Progenitor cell of endocrine pancreas (in vitro differentiated cells): ENCODE measurements around the gene ARHGEF4. TPM values are rescaled to one million over a fixed set of nuclear protein-coding genes. Genes with fewer than 3 reads are reported as not detected.

Experiments
- DNase-seq: peaks from one replicate; pipeline ENCODE4 v3.0.0; 2021; ENCODE audit warnings: low spot score; ENCODE audit not compliant: unreplicated experiment
- H3K27ac Mint-ChIP-seq: 2 replicates; pipeline ENCODE4 v1.8.0; 2021; ENCODE audit warnings: mild to moderate bottlenecking, moderate library complexity, mixed read lengths
- H3K27me3 Mint-ChIP-seq: 2 replicates; pipeline ENCODE4 v1.8.0; 2021; ENCODE audit warnings: mixed read lengths
- H3K36me3 Mint-ChIP-seq: 2 replicates; pipeline ENCODE4 v1.8.0; 2022; ENCODE audit warnings: mixed read lengths; ENCODE audit not compliant: insufficient read depth
- H3K4me1 Mint-ChIP-seq: 2 replicates; pipeline ENCODE4 v1.8.0; 2021; ENCODE audit warnings: low read depth, mixed read lengths
- H3K4me3 Mint-ChIP-seq: 2 replicates; pipeline ENCODE4 v1.8.0; 2021; ENCODE audit warnings: low read depth, mild to moderate bottlenecking, moderate library complexity, mixed read lengths
- H3K9me3 Mint-ChIP-seq: 2 replicates; pipeline ENCODE4 v1.8.0; 2021; ENCODE audit warnings: low read depth, mixed read lengths
- CTCF ChIP-seq: fragments of 200-600 bp; sonication (generic); IDR thresholded peaks from one replicate; pipeline ENCODE4 v1.5.0; 2021; ENCODE audit warnings: antibody characterized with exemption, mild to moderate bottlenecking; ENCODE audit not compliant: unreplicated experiment
- total RNA-seq: library from RNA; stranded (reverse); gene quantifications from 2 replicates; pipeline ENCODE4 v1.2.1, GENCODE V29; 2021

ARHGEF4 gene
- total RNA-seq, 1 donor from 2014 or later: 5.6 TPM

GRCh38 chr2:130826821-130827501 lies 9.8 kb upstream of the ARHGEF4 start:
- Mint-ChIP-seq H3K4me1 (no peaks in the 10 kb centered on the region), H3K27ac (no peak overlapping the region)
- DNase-seq: no peak

GRCh38 chr2:130827502-130828251 lies 9.0 kb upstream of the ARHGEF4 start:
- no peak for DNase-seq
- Mint-ChIP-seq H3K9me3 (no peaks in the 10 kb centered on the region), H3K27me3 (peaks cover 9% of the 10 kb centered on the region), H3K4me3 (no peak overlapping the region), H3K36me3 (no peaks in the 10 kb centered on the region), H3K4me1 (no peaks in the 10 kb centered on the region), H3K27ac (no peak overlapping the region)
- TF ChIP-seq CTCF: no peak

More at GRCh38 chr2:130826821-130827501, 9.8 kb upstream of the ARHGEF4 start:
- no peaks in the 10 kb centered on the region for H3K9me3 Mint-ChIP-seq
- TF ChIP-seq CTCF: no peak
- no peaks in the 10 kb centered on the region for H3K36me3 Mint-ChIP-seq
- no peak overlapping the region for H3K4me3 Mint-ChIP-seq
- H3K27me3 Mint-ChIP-seq: peaks cover 3% of the 10 kb centered on the region

GRCh38 chr2:130828461-130828860 lies 8.3 kb upstream of the ARHGEF4 start:
- H3K9me3 Mint-ChIP-seq: no peaks in the 10 kb centered on the region
- no peaks in the 10 kb centered on the region for H3K4me1 Mint-ChIP-seq
- H3K27me3 Mint-ChIP-seq: peaks cover 17% of the 10 kb centered on the region
- no peak for DNase-seq
- H3K36me3 Mint-ChIP-seq: no peaks in the 10 kb centered on the region
- no peak overlapping the region for H3K4me3 Mint-ChIP-seq
- TF ChIP-seq CTCF: no peak
- no peak overlapping the region for H3K27ac Mint-ChIP-seq

GRCh38 chr2:130829015-130829414 lies 7.7 kb upstream of the ARHGEF4 start:
- H3K4me1 Mint-ChIP-seq: no peaks in the 10 kb centered on the region
- no peak for DNase-seq
- TF ChIP-seq CTCF: no peak
- peaks cover 20% of the 10 kb centered on the region for H3K27me3 Mint-ChIP-seq
- no peak overlapping the region for H3K27ac Mint-ChIP-seq
- no peak overlapping the region for H3K4me3 Mint-ChIP-seq
- no peaks in the 10 kb centered on the region for H3K9me3 Mint-ChIP-seq
- H3K36me3 Mint-ChIP-seq: no peaks in the 10 kb centered on the region

GRCh38 chr2:130830538-130830937 lies 6.2 kb upstream of the ARHGEF4 start:
- Mint-ChIP-seq H3K4me1 (no peaks in the 10 kb centered on the region), H3K27ac (no peak overlapping the region)

More at GRCh38 chr2:130830538-130830937, 6.2 kb upstream of the ARHGEF4 start:
- H3K36me3 Mint-ChIP-seq: no peaks in the 10 kb centered on the region
- H3K9me3 Mint-ChIP-seq: no peaks in the 10 kb centered on the region
- no peak for DNase-seq
- TF ChIP-seq CTCF: no peak
- H3K27me3 Mint-ChIP-seq: peaks cover 32% of the 10 kb centered on the region
- no peak overlapping the region for H3K4me3 Mint-ChIP-seq
